HCT116 (cell line): Measurements from ENCODE around the gene CALD1. TPM values are rescaled to one million over a fixed set of nuclear protein-coding genes. Genes with fewer than 3 reads are reported as not detected.

Source experiments
- ATAC-seq: fragments of 200-7000 bp; cut with Tn5 transposase; 2 replicates; pipeline ENCODE4 v1.9.1; 2020; ENCODE audit warnings: mild to moderate bottlenecking, moderate library complexity
- BruUV-seq: library from RNA; stranded (reverse); fragments of 400-500 nt; replicated peaks from 2 replicates; lab custom pipeline; 2021; lab: Mats Ljungman, UMichigan
- CTCF ChIA-PET: fragments of 300-600 bp; sonication (Branson Sonifier 250); formaldehyde crosslinking; loops from one replicate; lab custom pipeline; 2021; ENCODE audit warnings: antibody characterized with exemption; lab: Charles Lee
- POLR2A ChIA-PET: fragments of 300-600, 350-600 bp; sonication (Branson Sonifier 250); formaldehyde crosslinking; loops from one replicate; lab custom pipeline; 2021; ENCODE audit warnings: antibody characterized with exemption; lab: Charles Lee
- RAD21 ChIA-PET, 2 experiments: fragments of 300-600 bp; sonication (Branson Sonifier 250); formaldehyde crosslinking; loops; one replicate each; lab custom pipeline; 2023; ENCODE audit warnings: low total read pairs in 2 of 2; ENCODE audit not compliant: uncharacterized antibody in 2 of 2, unreplicated experiment in 2 of 2, low non-redundant PET in 1 of 2; lab: Charles Lee
- DNase-seq: peaks from one replicate; pipeline ENCODE4 v3.0.0-alpha.2; 2010; ENCODE audit warnings: low read depth, low spot score
- H2AFZ ChIP-seq: fragments of 200-600 bp; shearing (Covaris generic), sonication (generic); 2 replicates; pipeline ENCODE4 v1.6.1; 2017; ENCODE audit warnings: low read depth, mixed run types, mixed read lengths, antibody characterized with exemption, low read length; ENCODE audit not compliant: poor library complexity, severe bottlenecking
- H3K27ac ChIP-seq: 2 replicates; pipeline ENCODE4 v1.5.1; 2012; ENCODE audit warnings: low read depth, low read length
- H3K27me3 ChIP-seq: fragments of 200-600 bp; sonication (generic); 2 replicates; pipeline ENCODE4 v1.6.1; 2016; ENCODE audit warnings: mixed run types, low read length, mixed read lengths; ENCODE audit not compliant: insufficient read depth
- H3K36me3 ChIP-seq, 2 experiments: fragments of 200-500 bp in 1 of 2; fragments of 200-600 bp in 1 of 2; sonication (Bioruptor generic) in 1 of 2; sonication (generic) in 1 of 2; 2 replicates each; pipeline versions ENCODE4 v1.5.1 to v1.6.1; 2014 to 2016; ENCODE audit warnings: low read length in 2 of 2, inconsistent platforms in 1 of 2, mixed read lengths in 1 of 2, mixed run types in 1 of 2; ENCODE audit not compliant: insufficient read depth in 2 of 2, control insufficient read depth in 1 of 2
- H3K4me1 ChIP-seq, 2 experiments: fragments of 200-600 bp in 1 of 2; sonication (generic) in 1 of 2; 2 replicates each; pipeline versions ENCODE4 v1.5.1 to v1.6.1; 2012 to 2017; ENCODE audit warnings: low read length in 2 of 2, inconsistent platforms in 1 of 2, mild to moderate bottlenecking in 1 of 2, mixed read lengths in 1 of 2, mixed run types in 1 of 2, moderate library complexity in 1 of 2; ENCODE audit not compliant: insufficient read depth in 2 of 2, control insufficient read depth in 1 of 2
- H3K4me2 ChIP-seq: fragments of 200-600 bp; sonication (generic); 2 replicates; pipeline ENCODE4 v1.6.1; 2017; ENCODE audit warnings: mixed run types, low read length, mixed read lengths
- H3K4me3 ChIP-seq, 2 experiments: fragments of 200-600 bp in 1 of 2; sonication (generic) in 1 of 2; replicated peaks in 1 of 2; 2 replicates each; pipeline ENCODE4 v1.5.1; 2011 to 2016; ENCODE audit warnings: low read length in 2 of 2, control low read depth in 1 of 2, low read depth in 1 of 2, mild to moderate bottlenecking in 1 of 2, mixed read lengths in 1 of 2, mixed run types in 1 of 2
- H3K79me2 ChIP-seq: fragments of 200-600 bp; sonication (generic); 2 replicates; pipeline ENCODE4 v1.6.1; 2017; ENCODE audit warnings: mild to moderate bottlenecking, mixed run types, low read length, moderate library complexity, mixed read lengths; ENCODE audit not compliant: insufficient read depth
- H3K9ac ChIP-seq: fragments of 200-600 bp; sonication (generic); 2 replicates; pipeline ENCODE4 v1.6.1; 2016; ENCODE audit warnings: low read length, mixed read lengths
- H3K9me2 ChIP-seq: fragments of 200-600 bp; sonication (generic), shearing (Covaris generic); 2 replicates; pipeline ENCODE4 v1.6.1; 2017; ENCODE audit warnings: mixed run types, mild to moderate bottlenecking, moderate library complexity; ENCODE audit not compliant: insufficient read depth
- H3K9me3 ChIP-seq, 2 experiments: fragments of 200-500 bp in 1 of 2; fragments of 200-600 bp in 1 of 2; sonication (Bioruptor generic) in 1 of 2; sonication (generic) in 1 of 2; 2 replicates each; pipeline ENCODE4 v1.6.1; 2014 to 2017; ENCODE audit warnings: low read length in 2 of 2, mixed read lengths in 2 of 2, inconsistent platforms in 1 of 2, low read depth in 1 of 2, mild to moderate bottlenecking in 1 of 2, mixed run types in 1 of 2, moderate library complexity in 1 of 2; ENCODE audit not compliant: control insufficient read depth in 1 of 2, insufficient read depth in 1 of 2
- H4K20me1 ChIP-seq: fragments of 200-600 bp; sonication (generic), shearing (Covaris generic); 2 replicates; pipeline ENCODE4 v1.6.1; 2017; ENCODE audit warnings: mixed run types, mild to moderate bottlenecking, moderate library complexity; ENCODE audit not compliant: insufficient read depth
- CBX3 ChIP-seq: IDR thresholded peaks from 2 replicates; pipeline ENCODE4 v1.6.1; 2012; ENCODE audit warnings: low read depth
- ELF1 ChIP-seq: IDR thresholded peaks from 2 replicates; pipeline ENCODE4 v1.6.1; 2012; ENCODE audit warnings: low read depth, borderline replicate concordance
- EZH2 ChIP-seq: fragments of 200-600 bp; sonication (generic); IDR thresholded peaks from 2 replicates; pipeline ENCODE4 v1.6.1; 2017; ENCODE audit warnings: antibody characterized with exemption, mixed run types
- EZH2phosphoT487 ChIP-seq: fragments of 200-600 bp; IDR thresholded peaks from 2 replicates; pipeline ENCODE4 v1.6.1; 2018; ENCODE audit warnings: antibody characterized with exemption, borderline replicate concordance
- JUND ChIP-seq: IDR thresholded peaks from 2 replicates; pipeline ENCODE4 v1.6.1; 2012
- POLR2A ChIP-seq: IDR thresholded peaks from 2 replicates; pipeline ENCODE4 v1.7.0; 2011; ENCODE audit warnings: borderline replicate concordance; ENCODE audit not compliant: insufficient read depth, insufficient read length; ENCODE audit errors: extremely low read depth
- RAD21 ChIP-seq: IDR thresholded peaks from 2 replicates; pipeline ENCODE4 v1.6.1; 2012; ENCODE audit warnings: low read depth, mild to moderate bottlenecking
- SP1 ChIP-seq: IDR thresholded peaks from 2 replicates; pipeline ENCODE4 v1.6.1; 2012; ENCODE audit warnings: low read depth
- SRF ChIP-seq: IDR thresholded peaks from 2 replicates; pipeline ENCODE4 v1.6.1; 2012; ENCODE audit warnings: low read depth
- TCF7L2 ChIP-seq: IDR thresholded peaks from 2 replicates; pipeline ENCODE4 v1.7.0; 2011; ENCODE audit warnings: borderline replicate concordance, inconsistent platforms; ENCODE audit not compliant: insufficient read depth, insufficient read length; ENCODE audit errors: extremely low read depth
- YY1 ChIP-seq: IDR thresholded peaks from 2 replicates; pipeline ENCODE4 v1.6.1; 2011; ENCODE audit warnings: low read length, low read depth, moderate library complexity, mild to moderate bottlenecking; ENCODE audit not compliant: insufficient replicate concordance; ENCODE audit errors: extremely low read depth
- ZFX ChIP-seq: fragments of 450-650 bp; IDR thresholded peaks from 2 replicates; pipeline ENCODE4 v1.6.1; 2017
- intact Hi-C: fragments of 100-400 bp; cut with micrococcal nuclease; formaldehyde crosslinking; loops from 2 replicates; pipeline ENCODE4 v1.10.0; 2022
- total RNA-seq: library from RNA; stranded (reverse); gene quantifications from one replicate; pipeline ENCODE4 v1.2.1, GENCODE V29; 2021; ENCODE audit not compliant: unreplicated experiment
- TF ChIP-seq, protein P1 (sequence below): IDR thresholded peaks from 2 replicates; pipeline ENCODE4 v1.6.1; 2012
- TF ChIP-seq, protein P2 (sequence below): IDR thresholded peaks from 2 replicates; pipeline ENCODE4 v1.6.1; 2011; ENCODE audit warnings: mild to moderate bottlenecking, low read length, moderate library complexity; ENCODE audit not compliant: insufficient replicate concordance; ENCODE audit errors: extremely low read depth
- TF ChIP-seq, protein P3 (sequence below), 3 experiments: fragments of 200-600 bp in 1 of 3; sonication (generic) in 1 of 3; IDR thresholded peaks in 2 of 3; conservative IDR thresholded peaks in 1 of 3; 2 replicates each; pipeline ENCODE4 v1.5.1; 2012 to 2017; ENCODE audit warnings: low read depth in 2 of 3, low read length in 2 of 3, antibody characterized with exemption in 1 of 3, borderline replicate concordance in 1 of 3, control low read depth in 1 of 3, mild to moderate bottlenecking in 1 of 3, mixed read lengths in 1 of 3, mixed run types in 1 of 3, moderate library complexity in 1 of 3; ENCODE audit not compliant: insufficient read depth in 1 of 3

CALD1 gene
- total RNA-seq, 1 experiment from 2014 or later = 66.8 TPM

GRCh38 chr7:134771889-134772288 lies 7.5 kb upstream of the CALD1 start:
- RAD21 ChIA-PET = no interaction called here
- H3K4me2 ChIP-seq = no peak overlapping the region
- H3K27me3 ChIP-seq = no peaks in the 10 kb centered on the region
- intact Hi-C loops = no loop called here
- no TSS peak for BruUV-seq
- POLR2A ChIA-PET = no interaction called here
- H3K4me3 ChIP-seq = no peak overlapping the region
- TF ChIP-seq, protein P1, sequence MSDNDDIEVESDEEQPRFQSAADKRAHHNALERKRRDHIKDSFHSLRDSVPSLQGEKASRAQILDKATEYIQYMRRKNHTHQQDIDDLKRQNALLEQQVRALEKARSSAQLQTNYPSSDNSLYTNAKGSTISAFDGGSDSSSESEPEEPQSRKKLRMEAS = no peak
- TF ChIP-seq JUND = no peak
- no peak for TF ChIP-seq ELF1
- TF ChIP-seq, protein P2, sequence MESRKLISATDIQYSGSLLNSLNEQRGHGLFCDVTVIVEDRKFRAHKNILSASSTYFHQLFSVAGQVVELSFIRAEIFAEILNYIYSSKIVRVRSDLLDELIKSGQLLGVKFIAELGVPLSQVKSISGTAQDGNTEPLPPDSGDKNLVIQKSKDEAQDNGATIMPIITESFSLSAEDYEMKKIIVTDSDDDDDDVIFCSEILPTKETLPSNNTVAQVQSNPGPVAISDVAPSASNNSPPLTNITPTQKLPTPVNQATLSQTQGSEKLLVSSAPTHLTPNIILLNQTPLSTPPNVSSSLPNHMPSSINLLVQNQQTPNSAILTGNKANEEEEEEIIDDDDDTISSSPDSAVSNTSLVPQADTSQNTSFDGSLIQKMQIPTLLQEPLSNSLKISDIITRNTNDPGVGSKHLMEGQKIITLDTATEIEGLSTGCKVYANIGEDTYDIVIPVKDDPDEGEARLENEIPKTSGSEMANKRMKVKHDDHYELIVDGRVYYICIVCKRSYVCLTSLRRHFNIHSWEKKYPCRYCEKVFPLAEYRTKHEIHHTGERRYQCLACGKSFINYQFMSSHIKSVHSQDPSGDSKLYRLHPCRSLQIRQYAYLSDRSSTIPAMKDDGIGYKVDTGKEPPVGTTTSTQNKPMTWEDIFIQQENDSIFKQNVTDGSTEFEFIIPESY = no peak
- no peak for TF ChIP-seq CBX3
- DNase-seq = no peak
- H3K36me3 ChIP-seq = no peaks in the 10 kb centered on the region
- H3K79me2 ChIP-seq = no peaks in the 10 kb centered on the region
- no peak overlapping the region for H3K27ac ChIP-seq
- H3K9me2 ChIP-seq = no peaks in the 10 kb centered on the region
- no peak for ATAC-seq
- no peak overlapping the region for H2AFZ ChIP-seq
- CTCF ChIA-PET = no interaction called here
- H3K9me3 ChIP-seq = no peaks in the 10 kb centered on the region
- H3K4me1 ChIP-seq = no peaks in the 10 kb centered on the region
- no peak overlapping the region for H3K9ac ChIP-seq
- no peaks in the 10 kb centered on the region for H4K20me1 ChIP-seq

GRCh38 chr7:134772401-134772800 lies 7.0 kb upstream of the CALD1 start:
- no peaks in the 10 kb centered on the region for H3K27me3 ChIP-seq
- H3K9me2 ChIP-seq = no peaks in the 10 kb centered on the region
- BruUV-seq = no TSS peak
- H3K4me1 ChIP-seq = no peaks in the 10 kb centered on the region
- DNase-seq = no peak
- H3K79me2 ChIP-seq = no peaks in the 10 kb centered on the region
- H4K20me1 ChIP-seq = no peaks in the 10 kb centered on the region
- no peak overlapping the region for H3K9ac ChIP-seq
- ChIA-PET RAD21 (no interaction called here), CTCF (no interaction called here), POLR2A (no interaction called here)
- H3K9me3 ChIP-seq = no peaks in the 10 kb centered on the region
- no peak overlapping the region for H3K27ac ChIP-seq
- no peaks in the 10 kb centered on the region for H3K36me3 ChIP-seq
- ATAC-seq = no peak
- H3K4me2 ChIP-seq = no peak overlapping the region
- no peak overlapping the region for H3K4me3 ChIP-seq
- no peak overlapping the region for H2AFZ ChIP-seq
- intact Hi-C loops = no loop called here
- TF ChIP-seq RAD21 = no peak
- no peak for TF ChIP-seq SRF
- no peak for TF ChIP-seq EZH2
- no peak for TF ChIP-seq ZFX
- TF ChIP-seq, protein P1 = no peak
- TF ChIP-seq, protein P3, sequence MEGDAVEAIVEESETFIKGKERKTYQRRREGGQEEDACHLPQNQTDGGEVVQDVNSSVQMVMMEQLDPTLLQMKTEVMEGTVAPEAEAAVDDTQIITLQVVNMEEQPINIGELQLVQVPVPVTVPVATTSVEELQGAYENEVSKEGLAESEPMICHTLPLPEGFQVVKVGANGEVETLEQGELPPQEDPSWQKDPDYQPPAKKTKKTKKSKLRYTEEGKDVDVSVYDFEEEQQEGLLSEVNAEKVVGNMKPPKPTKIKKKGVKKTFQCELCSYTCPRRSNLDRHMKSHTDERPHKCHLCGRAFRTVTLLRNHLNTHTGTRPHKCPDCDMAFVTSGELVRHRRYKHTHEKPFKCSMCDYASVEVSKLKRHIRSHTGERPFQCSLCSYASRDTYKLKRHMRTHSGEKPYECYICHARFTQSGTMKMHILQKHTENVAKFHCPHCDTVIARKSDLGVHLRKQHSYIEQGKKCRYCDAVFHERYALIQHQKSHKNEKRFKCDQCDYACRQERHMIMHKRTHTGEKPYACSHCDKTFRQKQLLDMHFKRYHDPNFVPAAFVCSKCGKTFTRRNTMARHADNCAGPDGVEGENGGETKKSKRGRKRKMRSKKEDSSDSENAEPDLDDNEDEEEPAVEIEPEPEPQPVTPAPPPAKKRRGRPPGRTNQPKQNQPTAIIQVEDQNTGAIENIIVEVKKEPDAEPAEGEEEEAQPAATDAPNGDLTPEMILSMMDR (IDR thresholded peaks at IDR 0.05 in 2 of 3, conservative IDR thresholded peaks at IDR 0.05 in 1 of 3; ENCODE audit: borderline replicate concordance in 1 of 3, insufficient read depth in 1 of 3, low read depth in 2 of 3, low read length in 2 of 3) = no peak
- no peak for TF ChIP-seq TCF7L2
- no peak for TF ChIP-seq SP1
- TF ChIP-seq YY1 = no peak
- TF ChIP-seq EZH2phosphoT487 = no peak
- TF ChIP-seq POLR2A = no peak
